Fibroblast of lung (primary cell): Measurements from ENCODE around the gene MKI67.

ENCODE experiments used
- EZH2 ChIP-seq: IDR thresholded peaks from 2 replicates; pipeline ENCODE4 v1.5.1; 2012; ENCODE audit warnings: low read length, control low read depth, mild to moderate bottlenecking; ENCODE audit errors: missing control alignments
- TF ChIP-seq, protein P1 (sequence below), 2 donors: IDR thresholded peaks in 1 of 2; conservative IDR thresholded peaks in 1 of 2; 1 replicate in 1 of 2; 2 replicates in 1 of 2; pipeline ENCODE4 v1.5.1; 2011 to 2012; ENCODE audit warnings: low read length in 2 of 2, control low read depth in 1 of 2, inconsistent platforms in 1 of 2, low read depth in 1 of 2, mild to moderate bottlenecking in 1 of 2

DNA sequence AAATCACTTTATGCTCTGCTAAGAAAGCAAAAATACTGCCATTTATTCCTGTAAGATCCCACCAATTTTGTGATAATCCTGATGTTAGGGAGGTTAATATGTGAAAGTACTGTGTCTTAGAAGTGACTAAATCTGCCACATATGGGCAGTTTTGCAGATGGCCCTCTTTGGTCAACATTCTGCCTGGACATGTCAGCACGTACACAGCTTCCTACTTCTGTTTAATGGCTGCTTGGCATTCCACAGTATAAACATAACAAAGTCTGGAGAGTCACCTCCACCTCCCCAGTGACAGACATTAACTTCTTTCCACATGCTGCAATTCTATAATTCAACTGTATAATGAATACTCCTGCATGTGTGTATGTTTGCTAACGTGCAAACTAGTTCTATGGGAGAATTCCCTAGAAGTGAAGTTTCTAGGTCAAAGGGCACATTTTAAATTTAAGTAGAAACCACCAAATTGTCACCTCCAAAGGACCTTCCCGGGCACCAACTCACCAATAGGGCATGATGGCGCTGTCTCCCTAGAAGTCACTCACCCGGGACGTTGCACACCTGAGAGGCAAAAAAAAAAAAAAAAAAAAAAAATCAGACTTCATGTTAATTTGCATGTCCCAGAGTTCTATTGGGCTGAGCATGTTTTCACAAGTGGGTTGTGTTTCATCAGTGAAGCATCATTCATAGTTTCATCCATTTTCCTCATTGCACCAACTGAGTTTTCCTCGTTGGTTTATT is 38.9 kb downstream of the MKI67 start:
- TF ChIP-seq, protein P1, sequence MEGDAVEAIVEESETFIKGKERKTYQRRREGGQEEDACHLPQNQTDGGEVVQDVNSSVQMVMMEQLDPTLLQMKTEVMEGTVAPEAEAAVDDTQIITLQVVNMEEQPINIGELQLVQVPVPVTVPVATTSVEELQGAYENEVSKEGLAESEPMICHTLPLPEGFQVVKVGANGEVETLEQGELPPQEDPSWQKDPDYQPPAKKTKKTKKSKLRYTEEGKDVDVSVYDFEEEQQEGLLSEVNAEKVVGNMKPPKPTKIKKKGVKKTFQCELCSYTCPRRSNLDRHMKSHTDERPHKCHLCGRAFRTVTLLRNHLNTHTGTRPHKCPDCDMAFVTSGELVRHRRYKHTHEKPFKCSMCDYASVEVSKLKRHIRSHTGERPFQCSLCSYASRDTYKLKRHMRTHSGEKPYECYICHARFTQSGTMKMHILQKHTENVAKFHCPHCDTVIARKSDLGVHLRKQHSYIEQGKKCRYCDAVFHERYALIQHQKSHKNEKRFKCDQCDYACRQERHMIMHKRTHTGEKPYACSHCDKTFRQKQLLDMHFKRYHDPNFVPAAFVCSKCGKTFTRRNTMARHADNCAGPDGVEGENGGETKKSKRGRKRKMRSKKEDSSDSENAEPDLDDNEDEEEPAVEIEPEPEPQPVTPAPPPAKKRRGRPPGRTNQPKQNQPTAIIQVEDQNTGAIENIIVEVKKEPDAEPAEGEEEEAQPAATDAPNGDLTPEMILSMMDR (conservative IDR thresholded peaks at IDR 0.05 in 1 of 2, IDR thresholded peaks at IDR 0.05 in 1 of 2; ENCODE audit: low read depth in 1 of 2, low read length in 2 of 2), result no peak
- no peak for TF ChIP-seq EZH2
